ENCODE results near the gene LAMC1.

The LAMC1 gene

GRCh38 chr1:183121609-183122008 is 98.4 kb downstream of the LAMC1 start:
- H3K27ac ChIP-seq (ENCODE audit: low read depth, low read length): no peak overlapping the region
- no peak overlapping the region for H3K9ac ChIP-seq (ENCODE audit: low read length in 5 of 5)
- peaks cover 46 to 89% (median 81%) of the 10 kb centered on the region in 5 donors for H3K36me3 ChIP-seq (ENCODE audit: control insufficient read depth in 5 of 5, insufficient read depth in 5 of 5, low read length in 5 of 5)
- peaks cover 2 to 25% (median 23%) of the 10 kb centered on the region in 5 donors for H3K4me1 ChIP-seq (ENCODE audit: control insufficient read depth in 5 of 5, insufficient read depth in 5 of 5, low read length in 5 of 5)
- H3K27me3 ChIP-seq (ENCODE audit: control insufficient read depth in 5 of 5, insufficient read depth in 4 of 5, low read length in 5 of 5): no peaks in the 10 kb centered on the region
- H3K9me3 ChIP-seq (ENCODE audit: control insufficient read depth in 5 of 5, low read length in 5 of 5): no peaks in the 10 kb centered on the region
- H3K4me3 ChIP-seq (ENCODE audit: low read depth in 1 of 5, low read length in 5 of 5): no peak overlapping the region

GRCh38 chr1:183124259-183124658 is 101.0 kb downstream of the LAMC1 start:
- peak overlapping the region; percentile 20 for H3K27ac ChIP-seq (ENCODE audit: low read depth, low read length)
- H3K27me3 ChIP-seq (ENCODE audit: control insufficient read depth in 5 of 5, insufficient read depth in 4 of 5, low read length in 5 of 5): no peaks in the 10 kb centered on the region
- no peaks in the 10 kb centered on the region for H3K9me3 ChIP-seq (ENCODE audit: control insufficient read depth in 5 of 5, low read length in 5 of 5)
- H3K9ac ChIP-seq (ENCODE audit: low read length in 5 of 5): no peak overlapping the region
- H3K4me1 ChIP-seq (ENCODE audit: control insufficient read depth in 5 of 5, insufficient read depth in 5 of 5, low read length in 5 of 5): peaks cover 4 to 32% (median 27%) of the 10 kb centered on the region in 5 donors
- no peak overlapping the region for H3K4me3 ChIP-seq (ENCODE audit: low read depth in 1 of 5, low read length in 5 of 5)
- H3K36me3 ChIP-seq (ENCODE audit: control insufficient read depth in 5 of 5, insufficient read depth in 5 of 5, low read length in 5 of 5): peaks cover 51 to 94% (median 84%) of the 10 kb centered on the region in 5 donors

GRCh38 chr1:183125279-183125999 is 102.2 kb downstream of the LAMC1 start:
- no peak overlapping the region for H3K4me3 ChIP-seq (ENCODE audit: low read depth in 1 of 5, low read length in 5 of 5)
- H3K27me3 ChIP-seq (ENCODE audit: control insufficient read depth in 5 of 5, insufficient read depth in 4 of 5, low read length in 5 of 5): no peaks in the 10 kb centered on the region
- peaks cover 47 to 91% (median 81%) of the 10 kb centered on the region in 5 donors for H3K36me3 ChIP-seq (ENCODE audit: control insufficient read depth in 5 of 5, insufficient read depth in 5 of 5, low read length in 5 of 5)
- peak overlapping the region; percentile 79 for H3K27ac ChIP-seq (ENCODE audit: low read depth, low read length)
- no peak overlapping the region for H3K9ac ChIP-seq (ENCODE audit: low read length in 5 of 5)
- no peaks in the 10 kb centered on the region for H3K9me3 ChIP-seq (ENCODE audit: control insufficient read depth in 5 of 5, low read length in 5 of 5)
- peaks cover 7 to 39% (median 31%) of the 10 kb centered on the region in 5 donors for H3K4me1 ChIP-seq (ENCODE audit: control insufficient read depth in 5 of 5, insufficient read depth in 5 of 5, low read length in 5 of 5)

- no peaks in the 10 kb centered on the region for H3K9me3 ChIP-seq (ENCODE audit: control insufficient read depth in 5 of 5, low read length in 5 of 5)
- peaks cover 45 to 90% (median 77%) of the 10 kb centered on the region in 5 donors for H3K36me3 ChIP-seq (ENCODE audit: control insufficient read depth in 5 of 5, insufficient read depth in 5 of 5, low read length in 5 of 5)
- H3K27ac ChIP-seq (ENCODE audit: low read depth, low read length): peak overlapping the region; percentile 79
- H3K9ac ChIP-seq (ENCODE audit: low read length in 5 of 5): no peak overlapping the region
- H3K27me3 ChIP-seq (ENCODE audit: control insufficient read depth in 5 of 5, insufficient read depth in 4 of 5, low read length in 5 of 5): no peaks in the 10 kb centered on the region
- H3K4me1 ChIP-seq (ENCODE audit: control insufficient read depth in 5 of 5, insufficient read depth in 5 of 5, low read length in 5 of 5): peaks cover 7 to 41% (median 34%) of the 10 kb centered on the region in 5 donors
- H3K4me3 ChIP-seq (ENCODE audit: low read depth in 1 of 5, low read length in 5 of 5): no peak overlapping the region
Measured at GRCh38 chr1:183126000-183126366, 102.8 kb downstream of the LAMC1 start.

- H3K27ac ChIP-seq (ENCODE audit: low read depth, low read length): peak overlapping the region; percentile 79
- no peak overlapping the region for H3K9ac ChIP-seq (ENCODE audit: low read length in 5 of 5)
- no peaks in the 10 kb centered on the region for H3K27me3 ChIP-seq (ENCODE audit: control insufficient read depth in 5 of 5, insufficient read depth in 4 of 5, low read length in 5 of 5)
- H3K4me3 ChIP-seq (ENCODE audit: low read depth in 1 of 5, low read length in 5 of 5): no peak overlapping the region
- H3K4me1 ChIP-seq (ENCODE audit: control insufficient read depth in 5 of 5, insufficient read depth in 5 of 5, low read length in 5 of 5): peaks cover 7 to 44% (median 34%) of the 10 kb centered on the region in 5 donors
- no peaks in the 10 kb centered on the region for H3K9me3 ChIP-seq (ENCODE audit: control insufficient read depth in 5 of 5, low read length in 5 of 5)
- H3K36me3 ChIP-seq (ENCODE audit: control insufficient read depth in 5 of 5, insufficient read depth in 5 of 5, low read length in 5 of 5): peaks cover 45 to 92% (median 74%) of the 10 kb centered on the region in 5 donors
Measured at GRCh38 chr1:183126528-183126927, 103.3 kb downstream of the LAMC1 start.

- Histone ChIP-seq H3K9ac (ENCODE audit: low read length in 5 of 5) (no peak overlapping the region), H3K4me1 (ENCODE audit: control insufficient read depth in 5 of 5, insufficient read depth in 5 of 5, low read length in 5 of 5) (peaks cover 4 to 39% (median 28%) of the 10 kb centered on the region in 5 donors), H3K36me3 (ENCODE audit: control insufficient read depth in 5 of 5, insufficient read depth in 5 of 5, low read length in 5 of 5) (peaks cover 36 to 90% (median 69%) of the 10 kb centered on the region in 5 donors), H3K4me3 (ENCODE audit: low read depth in 1 of 5, low read length in 5 of 5) (no peak overlapping the region), H3K9me3 (ENCODE audit: control insufficient read depth in 5 of 5, low read length in 5 of 5) (no peaks in the 10 kb centered on the region), H3K27ac (ENCODE audit: low read depth, low read length) (peak overlapping the region; percentile 81), H3K27me3 (ENCODE audit: control insufficient read depth in 5 of 5, insufficient read depth in 4 of 5, low read length in 5 of 5) (no peaks in the 10 kb centered on the region)
Measured at GRCh38 chr1:183129921-183130690, 106.9 kb downstream of the LAMC1 start.

- H3K36me3 ChIP-seq (ENCODE audit: control insufficient read depth in 5 of 5, insufficient read depth in 5 of 5, low read length in 5 of 5): peaks cover 38 to 90% (median 69%) of the 10 kb centered on the region in 5 donors
- H3K27me3 ChIP-seq (ENCODE audit: control insufficient read depth in 5 of 5, insufficient read depth in 4 of 5, low read length in 5 of 5): no peaks in the 10 kb centered on the region
- H3K4me1 ChIP-seq (ENCODE audit: control insufficient read depth in 5 of 5, insufficient read depth in 5 of 5, low read length in 5 of 5): peaks cover 4 to 31% (median 24%) of the 10 kb centered on the region in 5 donors
- H3K4me3 ChIP-seq (ENCODE audit: low read depth in 1 of 5, low read length in 5 of 5): no peak overlapping the region
- H3K9ac ChIP-seq (ENCODE audit: low read length in 5 of 5): no peak overlapping the region
- peak overlapping the region; percentile 81 for H3K27ac ChIP-seq (ENCODE audit: low read depth, low read length)
- no peaks in the 10 kb centered on the region for H3K9me3 ChIP-seq (ENCODE audit: control insufficient read depth in 5 of 5, low read length in 5 of 5)
Measured at GRCh38 chr1:183131166-183131565, 107.9 kb downstream of the LAMC1 start.

- Histone ChIP-seq H3K27ac (ENCODE audit: low read depth, low read length) (peak overlapping the region; percentile 75), H3K9me3 (ENCODE audit: control insufficient read depth in 5 of 5, low read length in 5 of 5) (no peaks in the 10 kb centered on the region), H3K9ac (ENCODE audit: low read length in 5 of 5) (no peak overlapping the region), H3K4me1 (ENCODE audit: control insufficient read depth in 5 of 5, insufficient read depth in 5 of 5, low read length in 5 of 5) (peaks cover 0 to 27% (median 26%) of the 10 kb centered on the region in 5 donors), H3K36me3 (ENCODE audit: control insufficient read depth in 5 of 5, insufficient read depth in 5 of 5, low read length in 5 of 5) (peaks cover 34 to 76% (median 53%) of the 10 kb centered on the region in 5 donors), H3K4me3 (ENCODE audit: low read depth in 1 of 5, low read length in 5 of 5) (no peak overlapping the region), H3K27me3 (ENCODE audit: control insufficient read depth in 5 of 5, insufficient read depth in 4 of 5, low read length in 5 of 5) (no peaks in the 10 kb centered on the region)
Measured at GRCh38 chr1:183135336-183135735, 112.1 kb downstream of the LAMC1 start.

- no peaks in the 10 kb centered on the region for H3K9me3 ChIP-seq (ENCODE audit: control insufficient read depth in 5 of 5, low read length in 5 of 5)
- no peaks in the 10 kb centered on the region for H3K27me3 ChIP-seq (ENCODE audit: control insufficient read depth in 5 of 5, insufficient read depth in 4 of 5, low read length in 5 of 5)
- no peak overlapping the region for H3K4me3 ChIP-seq (ENCODE audit: low read depth in 1 of 5, low read length in 5 of 5)
- peaks cover 38 to 80% (median 66%) of the 10 kb centered on the region in 5 donors for H3K36me3 ChIP-seq (ENCODE audit: control insufficient read depth in 5 of 5, insufficient read depth in 5 of 5, low read length in 5 of 5)
- no peak overlapping the region for H3K9ac ChIP-seq (ENCODE audit: low read length in 5 of 5)
- peaks cover 0 to 32% (median 23%) of the 10 kb centered on the region in 5 donors for H3K4me1 ChIP-seq (ENCODE audit: control insufficient read depth in 5 of 5, insufficient read depth in 5 of 5, low read length in 5 of 5)
- H3K27ac ChIP-seq (ENCODE audit: low read depth, low read length): peak overlapping the region; percentile 80
Measured at GRCh38 chr1:183137782-183138181, 114.6 kb downstream of the LAMC1 start.

- no peaks in the 10 kb centered on the region for H3K9me3 ChIP-seq (ENCODE audit: control insufficient read depth in 5 of 5, low read length in 5 of 5)
- H3K4me1 ChIP-seq (ENCODE audit: control insufficient read depth in 5 of 5, insufficient read depth in 5 of 5, low read length in 5 of 5): peaks cover 0 to 37% (median 24%) of the 10 kb centered on the region in 5 donors
- peak overlapping the region; percentile 80 for H3K27ac ChIP-seq (ENCODE audit: low read depth, low read length)
- no peak overlapping the region for H3K4me3 ChIP-seq (ENCODE audit: low read depth in 1 of 5, low read length in 5 of 5)
- peaks cover 42 to 80% (median 66%) of the 10 kb centered on the region in 5 donors for H3K36me3 ChIP-seq (ENCODE audit: control insufficient read depth in 5 of 5, insufficient read depth in 5 of 5, low read length in 5 of 5)
- H3K27me3 ChIP-seq (ENCODE audit: control insufficient read depth in 5 of 5, insufficient read depth in 4 of 5, low read length in 5 of 5): no peaks in the 10 kb centered on the region
- H3K9ac ChIP-seq (ENCODE audit: low read length in 5 of 5): no peak overlapping the region
Measured at GRCh38 chr1:183138301-183138700, 115.1 kb downstream of the LAMC1 start.
